Activated CD4-positive, alpha-beta T cell treated with anti-CD3 and anti-CD28 coated beads for 36 hours (primary cell): ENCODE results near the gene GPC1. TPM values are rescaled to one million over a fixed set of nuclear protein-coding genes. Genes with fewer than 3 reads are reported as not detected.

Source experiments
- ATAC-seq: fragments of 200-7000 bp; cut with Tn5 transposase; one replicate; pipeline ENCODE4 v1.10.0; 2021; ENCODE audit warnings: mild to moderate bottlenecking, moderate library complexity
- CTCF ChIA-PET: fragments of 350-600 bp; sonication (Branson Sonifier 250); formaldehyde crosslinking; loops from one replicate; lab custom pipeline; 2021; ENCODE audit warnings: antibody characterized with exemption; lab: Charles Lee
- POLR2A ChIA-PET: fragments of 350-600 bp; sonication (Branson Sonifier 250); formaldehyde crosslinking; loops from one replicate; lab custom pipeline; 2021; ENCODE audit warnings: antibody characterized with exemption, inconsistent platforms; lab: Charles Lee
- DNase-seq: peaks from one replicate; pipeline ENCODE4 v3.0.0-alpha.2; 2020
- H3K27ac Mint-ChIP-seq: one replicate; pipeline ENCODE4 v1.8.0; 2021; ENCODE audit warnings: mixed read lengths
- H3K27me3 Mint-ChIP-seq: one replicate; pipeline ENCODE4 v1.8.0; 2021; ENCODE audit warnings: mixed read lengths
- H3K36me3 Mint-ChIP-seq: one replicate; pipeline ENCODE4 v1.8.0; 2021; ENCODE audit warnings: low read depth, mixed read lengths
- H3K4me1 Mint-ChIP-seq: one replicate; pipeline ENCODE4 v1.8.0; 2021; ENCODE audit warnings: mixed read lengths
- H3K4me3 Mint-ChIP-seq: one replicate; pipeline ENCODE4 v1.8.0; 2021; ENCODE audit warnings: mild to moderate bottlenecking, moderate library complexity, mixed read lengths
- H3K9me3 Mint-ChIP-seq: one replicate; pipeline ENCODE4 v1.8.0; 2021; ENCODE audit warnings: low read depth, mixed read lengths
- intact Hi-C, 2 experiments: fragments of 100-400 bp; cut with DNase I in 1 of 2; cut with micrococcal nuclease in 1 of 2; formaldehyde crosslinking; loops; one replicate each; pipeline versions ENCODE4 v1.14.2 to v1.15.1; 2022 to 2024; cut with DNase I, micrococcal nuclease
- total RNA-seq, 2 experiments: library from RNA; stranded (reverse); gene quantifications; one replicate each; pipeline ENCODE4 v1.2.3, GENCODE V29; 2021

The GPC1 gene
- total RNA-seq, 2 experiments from 2014 or later: 1.7 to 2.0 TPM

DNA sequence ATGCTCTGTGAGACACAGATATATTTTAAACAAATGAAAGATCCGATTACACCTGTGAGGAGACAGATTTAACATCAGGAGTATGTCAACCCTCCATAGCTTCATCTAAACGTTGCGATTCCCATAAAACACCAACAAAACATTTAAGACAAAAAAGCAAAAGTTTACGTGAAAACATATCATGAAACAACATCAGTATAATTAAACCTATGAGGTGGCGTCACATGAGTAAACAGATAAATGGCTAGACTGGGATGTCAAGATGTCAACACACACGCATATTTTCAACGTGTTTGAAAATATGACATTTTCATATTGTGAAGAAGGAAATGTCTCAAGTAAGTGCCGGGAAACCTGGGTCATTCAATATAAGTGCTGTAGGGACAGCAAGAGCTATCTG lies 25.5 kb upstream of the GPC1 start:
- no peaks in the 10 kb centered on the region for H3K4me1 Mint-ChIP-seq
- no peak for ATAC-seq
- H3K36me3 Mint-ChIP-seq: no peaks in the 10 kb centered on the region
- POLR2A ChIA-PET: no interaction called here
- no peak overlapping the region for H3K27ac Mint-ChIP-seq
- intact Hi-C loops: no loop called here
- no peak overlapping the region for H3K4me3 Mint-ChIP-seq
- CTCF ChIA-PET: no interaction called here
- no peak for DNase-seq
- no peaks in the 10 kb centered on the region for H3K27me3 Mint-ChIP-seq
- no peaks in the 10 kb centered on the region for H3K9me3 Mint-ChIP-seq

DNA sequence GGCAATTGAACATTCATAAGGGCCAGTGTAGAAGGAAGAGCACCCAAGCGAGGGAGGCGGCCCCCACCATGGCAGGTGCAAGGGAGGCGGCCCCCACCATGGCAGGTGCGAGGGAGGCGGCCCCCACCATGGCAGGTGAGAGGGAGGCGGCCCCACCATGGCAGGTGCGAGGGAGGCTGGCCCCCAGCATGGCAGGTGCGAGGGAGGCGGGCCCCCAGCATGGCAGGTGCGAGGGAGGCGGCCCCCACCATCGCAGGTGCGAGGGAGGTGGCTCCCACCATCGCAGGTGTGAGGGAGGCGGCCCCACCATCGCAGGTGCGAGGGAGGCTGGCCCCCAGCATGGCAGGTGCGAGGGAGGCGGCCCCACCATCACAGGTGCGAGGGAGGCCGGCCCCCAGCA lies 24.7 kb upstream of the GPC1 start:
- Mint-ChIP-seq H3K4me1 (no peaks in the 10 kb centered on the region), H3K4me3 (no peak overlapping the region), H3K27ac (no peak overlapping the region), H3K9me3 (no peaks in the 10 kb centered on the region), H3K27me3 (no peaks in the 10 kb centered on the region), H3K36me3 (no peaks in the 10 kb centered on the region)
- ATAC-seq (no peak), DNase-seq (no peak)
- POLR2A ChIA-PET: no interaction called here
- CTCF ChIA-PET: no interaction called here
- intact Hi-C loops: no loop called here

DNA sequence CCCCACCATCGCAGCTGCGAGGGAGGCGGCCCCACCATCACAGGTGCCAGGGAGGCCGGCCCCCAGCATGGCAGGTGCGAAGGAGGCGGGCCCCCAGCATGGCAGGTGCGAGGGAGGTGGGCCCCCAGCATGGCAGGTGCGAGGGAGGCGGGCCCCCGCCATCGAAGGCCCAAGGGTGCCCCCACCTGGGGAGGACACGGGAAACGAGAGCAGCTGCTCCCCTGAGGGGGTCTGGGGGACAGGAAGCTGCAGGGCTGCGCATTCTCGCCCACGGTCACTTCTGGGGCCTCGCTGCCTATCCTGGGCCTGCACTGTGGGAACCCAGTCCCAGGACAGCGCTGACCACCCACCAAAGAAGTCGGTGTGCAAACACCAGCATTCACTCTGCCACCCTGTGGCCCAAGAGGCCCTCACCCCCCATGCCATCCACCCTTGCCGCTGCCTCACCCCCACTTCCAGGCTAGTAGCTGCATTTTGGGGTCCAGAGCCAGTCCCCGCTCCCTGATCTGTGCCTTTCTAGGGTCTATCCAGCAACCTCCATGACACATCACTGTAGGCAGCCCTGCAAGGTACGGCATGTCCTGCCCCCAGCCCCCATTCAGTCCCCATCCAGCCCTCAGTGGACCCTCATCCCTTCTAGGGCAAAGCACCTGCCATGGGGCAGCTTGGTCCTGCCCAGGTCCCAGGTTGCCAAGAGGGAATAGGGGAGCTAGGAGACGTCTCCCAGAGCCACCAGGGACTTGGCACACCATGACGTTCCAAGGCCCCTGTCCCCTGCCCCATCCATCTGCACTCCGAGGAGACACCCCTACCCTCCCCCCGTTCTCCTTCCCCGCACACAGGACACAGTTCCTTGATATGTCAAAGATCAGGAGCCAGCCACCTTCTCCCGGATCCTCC lies 24.0 kb upstream of the GPC1 start:
- no peaks in the 10 kb centered on the region for H3K36me3 Mint-ChIP-seq
- no peak for ATAC-seq
- ChIA-PET CTCF (no interaction called here), POLR2A (no interaction called here)
- H3K27ac Mint-ChIP-seq: no peak overlapping the region
- no peaks in the 10 kb centered on the region for H3K27me3 Mint-ChIP-seq
- H3K9me3 Mint-ChIP-seq: no peaks in the 10 kb centered on the region
- intact Hi-C loops: no loop called here
- H3K4me1 Mint-ChIP-seq: no peaks in the 10 kb centered on the region
- no peak for DNase-seq
- no peak overlapping the region for H3K4me3 Mint-ChIP-seq

DNA sequence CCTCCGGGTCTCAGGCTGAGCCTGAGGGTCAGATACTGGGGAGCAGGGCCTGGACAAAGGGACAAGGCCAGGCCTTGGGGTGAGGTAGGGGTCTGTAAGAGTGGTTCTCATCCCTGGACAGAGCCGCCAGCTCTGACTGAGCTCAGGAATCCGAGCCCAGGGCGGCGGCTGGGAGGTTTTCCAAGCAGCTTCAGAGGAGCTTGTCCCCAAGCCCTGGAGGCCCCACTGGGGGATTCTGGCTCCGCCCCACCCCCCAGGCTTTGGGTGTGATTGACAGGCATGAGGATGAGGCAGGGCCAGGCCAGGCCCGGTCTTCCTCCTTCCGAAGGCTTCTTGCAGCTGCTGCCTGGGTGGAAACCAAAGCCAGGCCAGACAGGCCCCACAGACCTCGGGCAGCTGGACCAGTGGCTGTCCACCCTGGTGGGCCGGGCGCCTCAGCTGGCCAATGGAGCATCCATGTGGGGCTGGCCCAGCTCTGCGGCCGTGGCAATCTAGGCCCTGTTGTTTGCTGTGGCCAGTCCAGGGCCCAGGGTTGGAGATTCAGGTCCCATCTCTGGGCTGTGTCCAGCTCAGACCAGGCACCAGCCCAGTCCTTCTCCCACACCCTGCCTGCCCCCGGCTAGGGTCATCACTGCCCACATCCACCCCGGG lies 23.1 kb upstream of the GPC1 start:
- no peak for ATAC-seq
- CTCF ChIA-PET: no interaction called here
- H3K4me1 Mint-ChIP-seq: no peaks in the 10 kb centered on the region

DNA sequence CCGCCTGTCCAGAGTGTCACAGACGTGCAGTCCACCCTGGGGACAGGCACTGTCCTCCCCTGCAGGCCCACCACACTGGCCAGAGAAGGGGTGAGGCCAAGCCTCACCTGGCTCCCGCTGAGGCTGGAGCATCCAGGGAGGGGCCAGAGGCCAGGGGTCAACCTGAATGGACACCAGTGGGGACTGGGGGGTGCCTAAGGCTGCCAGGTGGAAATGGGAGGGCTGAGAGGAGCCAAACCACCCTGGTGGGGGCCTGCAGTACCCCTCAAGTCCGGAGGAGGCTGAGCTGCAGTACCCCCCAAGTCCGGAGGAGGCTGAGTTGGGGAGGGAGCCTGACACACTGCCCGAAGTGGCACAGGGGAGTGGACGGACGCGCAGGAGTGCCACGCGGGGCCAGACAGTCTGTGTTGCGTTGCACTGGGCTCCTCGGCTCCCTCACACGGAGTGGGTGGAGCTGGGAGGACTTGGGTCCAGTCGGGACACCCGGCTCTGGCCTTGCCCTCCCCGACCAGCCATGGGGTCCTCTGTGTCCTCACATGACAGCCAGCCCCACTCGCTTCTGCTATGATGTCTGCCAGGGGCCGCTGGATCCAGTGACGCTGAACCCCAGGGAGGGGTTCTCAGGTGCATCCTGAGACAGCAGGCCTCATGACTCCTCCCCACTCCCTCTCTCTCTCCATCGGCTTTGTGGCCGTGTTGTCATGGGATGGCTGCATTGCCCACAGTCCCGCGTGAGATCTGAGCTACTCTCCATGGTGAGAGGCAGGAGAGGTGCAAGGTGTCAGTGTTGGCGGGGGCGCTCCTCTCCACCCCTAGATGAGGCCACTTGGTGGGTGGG lies 22.3 kb upstream of the GPC1 start:
- DNase-seq (no peak), ATAC-seq (no peak)
- no peaks in the 10 kb centered on the region for H3K9me3 Mint-ChIP-seq
- no peak overlapping the region for H3K27ac Mint-ChIP-seq
- CTCF ChIA-PET: no interaction called here
- intact Hi-C loops: no loop called here
- H3K27me3 Mint-ChIP-seq: no peaks in the 10 kb centered on the region
- no peaks in the 10 kb centered on the region for H3K36me3 Mint-ChIP-seq
- POLR2A ChIA-PET: no interaction called here
- H3K4me3 Mint-ChIP-seq: no peak overlapping the region
- H3K4me1 Mint-ChIP-seq: no peaks in the 10 kb centered on the region

More for the DNA sequence above, 23.1 kb upstream of the GPC1 start:
- intact Hi-C loops: no loop called here
- H3K36me3 Mint-ChIP-seq: no peaks in the 10 kb centered on the region
- DNase-seq: no peak
- H3K4me3 Mint-ChIP-seq: no peak overlapping the region
- no peak overlapping the region for H3K27ac Mint-ChIP-seq
- no peaks in the 10 kb centered on the region for H3K27me3 Mint-ChIP-seq
- H3K9me3 Mint-ChIP-seq: no peaks in the 10 kb centered on the region
- POLR2A ChIA-PET: no interaction called here

DNA sequence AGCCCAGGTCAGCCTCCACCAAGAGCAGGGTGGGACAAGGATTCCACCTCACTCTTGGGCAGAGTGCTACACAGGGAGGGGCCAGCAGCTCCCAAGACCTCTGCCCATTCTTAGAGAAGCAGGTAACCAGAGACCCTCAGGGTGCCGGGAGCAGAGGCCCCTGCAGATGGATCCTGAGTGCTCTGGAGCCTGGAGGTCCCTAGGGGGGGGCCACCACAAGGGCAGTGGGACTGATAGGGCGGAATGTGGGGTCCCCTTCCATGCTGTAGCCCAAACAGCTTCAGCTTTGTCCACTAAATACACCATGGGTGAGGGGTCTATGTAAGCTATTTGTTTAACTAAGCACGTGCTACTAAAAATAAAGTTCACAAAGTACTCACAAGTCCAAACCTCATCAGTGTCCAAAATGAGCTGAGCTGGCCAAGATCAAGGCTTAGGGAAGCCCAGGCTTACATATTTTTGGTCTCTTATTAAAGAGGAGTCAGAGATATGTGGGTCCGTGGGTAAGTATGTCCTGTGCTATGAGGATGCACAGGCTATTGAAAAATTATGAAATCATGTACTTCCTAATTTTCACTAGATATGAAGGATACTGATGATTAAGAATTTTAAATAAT lies 21.5 kb upstream of the GPC1 start:
- Mint-ChIP-seq H3K27ac (no peak overlapping the region), H3K4me1 (no peaks in the 10 kb centered on the region), H3K36me3 (no peaks in the 10 kb centered on the region), H3K27me3 (no peaks in the 10 kb centered on the region), H3K4me3 (no peak overlapping the region), H3K9me3 (peaks cover 7% of the 10 kb centered on the region)
- ATAC-seq (no peak), DNase-seq (no peak)
- ChIA-PET CTCF (no interaction called here), POLR2A (no interaction called here)
- intact Hi-C loops: no loop called here

DNA sequence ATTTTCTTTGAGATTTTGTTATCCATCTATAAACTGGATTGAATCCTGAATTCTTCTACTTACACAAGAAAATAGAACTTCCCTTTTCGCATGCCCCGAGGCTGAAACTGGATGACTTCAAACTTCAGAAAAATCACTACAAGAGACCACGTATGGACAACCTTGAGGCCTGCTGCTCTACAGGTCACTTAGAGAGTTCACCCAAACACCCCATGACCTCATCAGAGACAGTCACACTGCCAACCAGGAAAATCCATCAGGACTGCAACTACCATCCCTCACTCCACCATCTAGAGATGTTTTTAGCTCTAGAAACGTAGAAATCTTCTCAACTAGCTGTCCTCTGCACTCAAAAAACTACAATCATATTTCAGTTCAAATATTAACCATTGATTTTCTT lies 18.6 kb upstream of the GPC1 start:
- DNase-seq: no peak
- Mint-ChIP-seq H3K27ac (no peak overlapping the region), H3K27me3 (no peaks in the 10 kb centered on the region), H3K36me3 (no peaks in the 10 kb centered on the region), H3K4me3 (no peak overlapping the region), H3K9me3 (peaks cover 13% of the 10 kb centered on the region), H3K4me1 (no peaks in the 10 kb centered on the region)
- ChIA-PET POLR2A (no interaction called here), CTCF (interaction anchor here (0.6 kb wide), 1 partner anchor 813 kb away, joined by 3 read pairs; no protein-coding TSS in a partner anchor)
- no peak for ATAC-seq
- intact Hi-C loops: no loop called here

DNA sequence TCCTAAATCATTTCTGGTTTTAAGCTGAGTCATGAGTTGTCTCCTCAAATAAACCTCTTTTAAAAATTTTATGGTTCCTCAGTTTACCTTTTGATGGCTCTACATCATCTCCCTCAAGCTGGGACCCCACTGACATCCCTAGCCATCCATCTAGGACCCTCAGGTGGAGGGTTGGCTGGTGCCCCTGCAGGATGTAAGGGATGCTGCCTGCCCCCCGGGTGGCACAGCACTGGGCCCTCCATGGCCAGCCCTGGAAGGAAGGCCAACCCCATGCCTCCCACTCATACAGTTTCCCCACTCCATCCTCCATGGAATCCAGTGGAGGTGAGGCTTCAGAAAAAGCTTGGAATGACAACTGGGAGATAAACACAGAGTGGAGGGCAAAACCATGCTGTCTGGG lies 17.2 kb upstream of the GPC1 start:
- DNase-seq: no peak
- Mint-ChIP-seq H3K9me3 (peaks cover 18% of the 10 kb centered on the region), H3K4me1 (no peaks in the 10 kb centered on the region), H3K36me3 (peaks cover 2% of the 10 kb centered on the region), H3K27me3 (no peaks in the 10 kb centered on the region), H3K4me3 (no peak overlapping the region), H3K27ac (no peak overlapping the region)
- ChIA-PET CTCF (no interaction called here), POLR2A (no interaction called here)
- no peak for ATAC-seq
- intact Hi-C loops: no loop called here

DNA sequence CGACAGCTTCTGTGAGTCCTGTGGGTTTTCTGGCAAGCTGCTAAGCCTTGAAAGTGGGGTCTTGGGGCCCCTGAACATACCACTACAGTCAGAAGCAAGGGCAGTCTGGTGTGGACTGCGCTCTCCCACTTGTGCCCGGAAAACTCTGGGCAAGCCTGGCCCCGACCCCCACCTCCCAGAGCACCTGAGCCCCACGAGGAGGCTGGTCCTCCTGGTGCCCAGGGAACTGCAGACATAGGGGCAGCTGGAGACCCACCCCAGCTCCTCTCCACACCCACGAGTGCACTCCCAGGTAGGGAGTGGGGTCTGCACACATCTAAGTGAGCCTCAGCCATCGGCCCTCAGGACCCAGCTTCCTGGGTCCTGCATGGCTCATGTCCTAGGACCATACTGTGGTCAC lies 16.2 kb upstream of the GPC1 start:
- intact Hi-C loops: no loop called here
- Mint-ChIP-seq H3K4me1 (no peaks in the 10 kb centered on the region), H3K4me3 (no peak overlapping the region), H3K36me3 (peaks cover 2% of the 10 kb centered on the region), H3K27me3 (no peaks in the 10 kb centered on the region), H3K9me3 (peaks cover 18% of the 10 kb centered on the region), H3K27ac (no peak overlapping the region)
- CTCF ChIA-PET: no interaction called here
- ATAC-seq (no peak), DNase-seq (no peak)
- POLR2A ChIA-PET: no interaction called here

DNA sequence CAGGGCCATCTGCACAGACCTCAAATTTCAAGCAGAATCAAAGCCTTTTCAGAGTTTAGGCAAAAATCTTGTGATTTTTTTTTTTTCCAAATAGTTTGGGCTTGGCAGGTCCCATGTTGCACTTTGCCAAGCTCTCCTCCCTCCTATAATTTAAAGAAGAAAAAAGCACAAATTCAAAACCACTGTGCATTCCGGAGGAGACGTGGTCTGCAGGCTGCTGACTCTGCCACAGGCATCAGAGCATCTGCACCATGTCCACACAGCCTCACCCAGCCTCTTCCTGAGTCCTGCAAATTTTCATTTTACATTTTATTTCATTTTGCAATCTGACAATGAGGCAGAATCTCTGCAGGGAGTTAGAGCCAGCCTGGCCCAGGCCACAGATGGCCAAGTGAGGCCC lies 15.7 kb upstream of the GPC1 start:
- H3K4me1 Mint-ChIP-seq: no peaks in the 10 kb centered on the region
- ChIA-PET POLR2A (no interaction called here), CTCF (no interaction called here)
- intact Hi-C loops: no loop called here
- DNase-seq (no peak), ATAC-seq (no peak)
- no peak overlapping the region for H3K4me3 Mint-ChIP-seq
- peaks cover 18% of the 10 kb centered on the region for H3K9me3 Mint-ChIP-seq
- H3K27me3 Mint-ChIP-seq: no peaks in the 10 kb centered on the region
- H3K27ac Mint-ChIP-seq: no peak overlapping the region
- peaks cover 2% of the 10 kb centered on the region for H3K36me3 Mint-ChIP-seq
